OCI-LY1 (cell line): ENCODE data around the gene TXNDC11.

Experiments
- EZH2 ChIP-seq: fragments of 200-600 bp; sonication (generic), shearing (Covaris generic); IDR thresholded peaks from 2 replicates; pipeline ENCODE4 v1.8.0; 2017; ENCODE audit warnings: borderline replicate concordance, mixed run types, mild to moderate bottlenecking, antibody characterized with exemption, low read length, moderate library complexity, mixed read lengths
- TF ChIP-seq, protein P1 (sequence below): fragments of 200-600 bp; sonication (generic), shearing (Covaris generic); IDR thresholded peaks from 2 replicates; pipeline ENCODE4 v1.5.1; 2017; ENCODE audit warnings: mild to moderate bottlenecking, antibody characterized with exemption, low read length, moderate library complexity, mixed read lengths

DNA sequence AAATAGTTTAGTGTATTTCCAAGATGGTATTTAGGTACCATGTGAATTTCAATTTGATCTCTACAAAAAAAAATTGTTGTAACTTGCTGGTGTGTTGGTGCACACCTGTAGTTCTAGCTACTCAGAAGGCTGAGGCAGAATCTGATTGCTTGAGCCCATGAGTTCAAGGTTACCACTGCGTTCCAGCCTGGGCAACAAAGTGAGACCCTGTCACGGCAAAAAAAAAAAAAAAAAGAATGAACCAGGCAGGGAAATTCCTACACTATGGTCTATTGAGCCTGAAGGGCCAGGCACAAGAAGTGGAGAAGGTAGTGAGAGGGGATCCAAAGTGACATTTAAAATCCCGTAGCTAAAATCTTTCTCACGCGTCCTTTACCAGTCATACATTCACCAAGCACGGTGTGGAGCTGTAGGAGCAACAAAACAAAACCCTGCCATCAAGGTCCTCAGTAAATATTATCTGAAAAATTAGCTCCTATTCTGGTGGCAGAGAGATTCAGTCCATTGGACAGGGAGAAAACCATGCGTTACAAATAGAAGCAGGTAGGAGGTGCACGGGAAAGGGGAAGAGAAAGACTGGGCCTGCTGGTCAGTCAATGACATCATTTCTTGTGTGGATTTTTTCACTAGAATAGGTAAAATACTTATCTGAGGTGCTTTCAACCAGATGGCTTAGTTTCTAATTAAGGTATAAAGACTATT is 27.3 kb downstream of the TXNDC11 start:
- TF ChIP-seq, protein P1, sequence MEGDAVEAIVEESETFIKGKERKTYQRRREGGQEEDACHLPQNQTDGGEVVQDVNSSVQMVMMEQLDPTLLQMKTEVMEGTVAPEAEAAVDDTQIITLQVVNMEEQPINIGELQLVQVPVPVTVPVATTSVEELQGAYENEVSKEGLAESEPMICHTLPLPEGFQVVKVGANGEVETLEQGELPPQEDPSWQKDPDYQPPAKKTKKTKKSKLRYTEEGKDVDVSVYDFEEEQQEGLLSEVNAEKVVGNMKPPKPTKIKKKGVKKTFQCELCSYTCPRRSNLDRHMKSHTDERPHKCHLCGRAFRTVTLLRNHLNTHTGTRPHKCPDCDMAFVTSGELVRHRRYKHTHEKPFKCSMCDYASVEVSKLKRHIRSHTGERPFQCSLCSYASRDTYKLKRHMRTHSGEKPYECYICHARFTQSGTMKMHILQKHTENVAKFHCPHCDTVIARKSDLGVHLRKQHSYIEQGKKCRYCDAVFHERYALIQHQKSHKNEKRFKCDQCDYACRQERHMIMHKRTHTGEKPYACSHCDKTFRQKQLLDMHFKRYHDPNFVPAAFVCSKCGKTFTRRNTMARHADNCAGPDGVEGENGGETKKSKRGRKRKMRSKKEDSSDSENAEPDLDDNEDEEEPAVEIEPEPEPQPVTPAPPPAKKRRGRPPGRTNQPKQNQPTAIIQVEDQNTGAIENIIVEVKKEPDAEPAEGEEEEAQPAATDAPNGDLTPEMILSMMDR: peak; percentile 35; the same call in 1 of the 2 replicates
- no peak for TF ChIP-seq EZH2
